HepG2 (cell line): ENCODE results near the gene ZNF148. TPM values are rescaled to one million over a fixed set of nuclear protein-coding genes. Genes with fewer than 3 reads are reported as not detected.

ENCODE experiments used
- ATAC-seq: fragments of 200-7000 bp; cut with Tn5 transposase; 3 replicates; pipeline ENCODE4 v1.9.1; 2020; ENCODE audit warnings: mild to moderate bottlenecking, moderate library complexity
- BruUV-seq: library from RNA; stranded (reverse); fragments of 400-500 nt; replicated peaks from 2 replicates; lab custom pipeline; 2021; lab: Mats Ljungman, UMichigan
- CTCF ChIA-PET: fragments of 300-600 bp; formaldehyde crosslinking; extraction: SDS; loops from one replicate; lab custom pipeline; 2021; ENCODE audit warnings: low total read pairs, inconsistent platforms, low intra/inter-chr PET ratio; lab: Yijun Ruan, JAX
- POLR2A ChIA-PET: fragments of 350-600 bp; sonication (Branson Sonifier 250); formaldehyde crosslinking; loops from one replicate; lab custom pipeline; 2020; ENCODE audit warnings: antibody characterized with exemption, inconsistent platforms; lab: Yijun Ruan, JAX
- DNase-seq: peaks from one replicate; pipeline ENCODE4 v3.0.0-alpha.2; 2015; ENCODE audit warnings: low spot score
- FAIRE-seq: peaks from 3 replicates; lab custom pipeline; 2011; peaks lifted over from hg19 to GRCh38; lab: Jason Lieb, UNC
- H2AFZ ChIP-seq: one replicate; pipeline ENCODE4 v1.6.1; 2011; ENCODE audit warnings: low read length, inconsistent platforms
- H3K27ac ChIP-seq: fragments of 300-600 bp; 3 replicates; pipeline ENCODE4 v1.8.0; 2011; ENCODE audit warnings: mixed run types, mild to moderate bottlenecking, mixed read lengths, low read length, inconsistent platforms; ENCODE audit not compliant: insufficient read depth; ENCODE audit errors: extremely low read length
- H3K27me3 ChIP-seq, 2 experiments: fragments of 200-600 bp in 1 of 2; 2 replicates in 1 of 2; 3 replicates in 1 of 2; pipeline versions ENCODE4 v1.6.0 to v1.8.0; 2011; ENCODE audit warnings: low read length in 2 of 2, mild to moderate bottlenecking in 2 of 2, moderate library complexity in 2 of 2, inconsistent platforms in 1 of 2; ENCODE audit not compliant: insufficient read depth in 2 of 2, control insufficient read depth in 1 of 2
- H3K36me3 ChIP-seq, 2 experiments: fragments of 200-600 bp in 1 of 2; replicated peaks in 1 of 2; 2 replicates in 1 of 2; 3 replicates in 1 of 2; pipeline versions ENCODE4 v1.5.1 to v1.8.0; 2011; ENCODE audit warnings: low read length in 2 of 2, inconsistent platforms in 1 of 2; ENCODE audit not compliant: insufficient read depth in 2 of 2, control insufficient read depth in 1 of 2
- H3K4me1 ChIP-seq: 2 replicates; pipeline ENCODE4 v1.5.1; 2012; ENCODE audit warnings: low read length, inconsistent platforms; ENCODE audit not compliant: insufficient read depth
- H3K4me2 ChIP-seq: 2 replicates; pipeline ENCODE4 v1.6.0; 2011; ENCODE audit warnings: low read depth, low read length, inconsistent platforms
- H3K4me3 ChIP-seq, 3 experiments: fragments of 200-600 bp in 1 of 3; sonication (generic), shearing (Covaris generic) in 1 of 3; replicated peaks in 1 of 3; 2 replicates each; pipeline ENCODE4 v1.5.1; 2011 to 2016; ENCODE audit warnings: low read length in 3 of 3, inconsistent platforms in 2 of 3, low read depth in 2 of 3, mild to moderate bottlenecking in 2 of 3, control low read depth in 1 of 3, mixed read lengths in 1 of 3; ENCODE audit not compliant: insufficient read depth in 1 of 3
- H3K79me2 ChIP-seq: one replicate; pipeline ENCODE4 v1.6.1; 2011; ENCODE audit warnings: low read length, inconsistent platforms; ENCODE audit not compliant: insufficient read depth
- H3K9ac ChIP-seq: 2 replicates; pipeline ENCODE4 v1.6.0; 2011; ENCODE audit warnings: mild to moderate bottlenecking, low read depth, low read length, inconsistent platforms; ENCODE audit not compliant: insufficient read depth
- H3K9me3 ChIP-seq: 2 replicates; pipeline ENCODE4 v1.5.1; 2012; ENCODE audit warnings: mild to moderate bottlenecking, low read length
- H4K20me1 ChIP-seq: 2 replicates; pipeline ENCODE4 v1.6.0; 2011; ENCODE audit warnings: inconsistent platforms, mild to moderate bottlenecking, low read length, moderate library complexity; ENCODE audit not compliant: insufficient read depth
- BRD4 ChIP-seq: sonication (generic); formaldehyde crosslinking; IDR thresholded peaks from 2 replicates; pipeline ENCODE4 v1.4.0; 2020; ENCODE audit warnings: missing genetic modification reagents
- ETS1 ChIP-seq: sonication (generic); formaldehyde crosslinking; IDR thresholded peaks from 2 replicates; pipeline ENCODE4 v1.4.0; 2020; ENCODE audit warnings: missing genetic modification reagents
- HES4 ChIP-seq: sonication (generic); formaldehyde crosslinking; IDR thresholded peaks from 2 replicates; pipeline ENCODE4 v1.9.0; 2021; ENCODE audit warnings: mild to moderate bottlenecking, missing genetic modification reagents, borderline replicate concordance
- HOXA7 ChIP-seq: sonication (generic); formaldehyde crosslinking; IDR thresholded peaks from 2 replicates; pipeline ENCODE4 v1.8.1; 2022; ENCODE audit warnings: mild to moderate bottlenecking, missing genetic modification reagents, moderate library complexity
- TGIF2 ChIP-seq: IDR thresholded peaks from 2 replicates; pipeline ENCODE4 v1.6.1; 2016; ENCODE audit warnings: control low read depth, missing compliant biosample characterization
- ZNF121 ChIP-seq: sonication (generic); formaldehyde crosslinking; IDR thresholded peaks from 2 replicates; pipeline ENCODE4 v1.5.0; 2020; ENCODE audit warnings: mild to moderate bottlenecking, missing genetic modification reagents
- ZNF138 ChIP-seq: sonication (generic); formaldehyde crosslinking; IDR thresholded peaks from 2 replicates; pipeline ENCODE4 v1.5.0; 2020; ENCODE audit warnings: mild to moderate bottlenecking, low read depth, missing genetic modification reagents
- ZNF20 ChIP-seq: sonication (generic); formaldehyde crosslinking; IDR thresholded peaks from 2 replicates; pipeline ENCODE4 v1.4.0; 2020; ENCODE audit warnings: mild to moderate bottlenecking, moderate library complexity, missing genetic modification reagents
- ZNF597 ChIP-seq: sonication (generic); formaldehyde crosslinking; IDR thresholded peaks from 2 replicates; pipeline ENCODE4 v1.5.0; 2020; ENCODE audit warnings: missing genetic modification reagents
- ZNF788 ChIP-seq: sonication (generic); formaldehyde crosslinking; IDR thresholded peaks from 2 replicates; pipeline ENCODE4 v1.5.0; 2020; ENCODE audit warnings: mild to moderate bottlenecking, missing genetic modification reagents, borderline replicate concordance
- WGBS: methylation state at CpG from one replicate; pipeline ENCODE4 v1.1.6; 2017; ENCODE audit warnings: low lambda C conversion rate; 5-methylcytosine and 5-hydroxymethylcytosine counted together
- in situ Hi-C: cut with HindIII; loops from 2 replicates; pipeline ENCODE4 v1.10.0; 2017; ENCODE audit warnings: low pct_unique_long_range_greater_than_20kb; ENCODE audit not compliant: extremely low pct_ligation_motif_present
- intact Hi-C: fragments of 100-400 bp; cut with micrococcal nuclease; formaldehyde crosslinking; loops from one replicate; pipeline ENCODE4 v1.10.0; 2022; ENCODE audit not compliant: unreplicated experiment
- polyA plus RNA-seq, 8 experiments: library from polyadenylated mRNA; depleted of rRNA in 3 of 8; stranded (reverse) in 7 of 8; unstranded in 1 of 8; fragments of >200 nt; fragmentation: Illumina TruSeq in 4 of 8; extraction: Trizol in 4 of 8; gene quantifications; 2 replicates each; pipeline versions ENCODE4 v1.2.1 to v1.2.3, GENCODE V29; 2011 to 2016; ENCODE audit warnings: low read depth in 4 of 8, missing spikeins in 1 of 8, mixed read lengths in 1 of 8; ENCODE audit not compliant: insufficient read depth in 1 of 8
- total RNA-seq, 5 experiments: library from RNA; depleted of rRNA; stranded (reverse); fragments of >200 nt; fragmentation: Illumina TruSeq; extraction: Trizol; gene quantifications; 2 replicates each; pipeline ENCODE4 v1.2.3, GENCODE V29; 2016; ENCODE audit warnings: low read depth in 1 of 5
- TF ChIP-seq, protein P1 (sequence below): sonication (generic); formaldehyde crosslinking; IDR thresholded peaks from 2 replicates; pipeline ENCODE4 v1.5.1; 2020; ENCODE audit warnings: missing genetic modification reagents, mild to moderate bottlenecking, borderline replicate concordance
- TF ChIP-seq, protein P2 (sequence below): sonication (generic); formaldehyde crosslinking; IDR thresholded peaks from 2 replicates; pipeline ENCODE4 v1.8.1; 2023; ENCODE audit warnings: missing genetic modification reagents, inconsistent platforms, borderline replicate concordance

ZNF148 gene
- total and polyA plus RNA-seq, 2 of the 13 experiments (the other 11 are each of a cell fraction or from before 2014, with no cell fraction given): 10.6 to 36.1 TPM

GRCh38 chr3:125367403-125368230, 7.5 kb downstream of the ZNF148 start:
- FAIRE-seq (no peak), ATAC-seq (no peak)
- TF ChIP-seq BRD4 (CRISPR knock-in tag) (no peak), ZNF788 (CRISPR knock-in tag) (no peak), HES4 (CRISPR knock-in tag) (no peak), ZNF121 (CRISPR knock-in tag) (no peak), ZNF138 (CRISPR knock-in tag) (no peak), ZNF597 (CRISPR knock-in tag) (no peak), TGIF2 (CRISPR knock-in tag) (no peak), ETS1 (CRISPR knock-in tag) (no peak), ZNF20 (no peak), HOXA7 (no peak)
- TF ChIP-seq, protein P1, sequence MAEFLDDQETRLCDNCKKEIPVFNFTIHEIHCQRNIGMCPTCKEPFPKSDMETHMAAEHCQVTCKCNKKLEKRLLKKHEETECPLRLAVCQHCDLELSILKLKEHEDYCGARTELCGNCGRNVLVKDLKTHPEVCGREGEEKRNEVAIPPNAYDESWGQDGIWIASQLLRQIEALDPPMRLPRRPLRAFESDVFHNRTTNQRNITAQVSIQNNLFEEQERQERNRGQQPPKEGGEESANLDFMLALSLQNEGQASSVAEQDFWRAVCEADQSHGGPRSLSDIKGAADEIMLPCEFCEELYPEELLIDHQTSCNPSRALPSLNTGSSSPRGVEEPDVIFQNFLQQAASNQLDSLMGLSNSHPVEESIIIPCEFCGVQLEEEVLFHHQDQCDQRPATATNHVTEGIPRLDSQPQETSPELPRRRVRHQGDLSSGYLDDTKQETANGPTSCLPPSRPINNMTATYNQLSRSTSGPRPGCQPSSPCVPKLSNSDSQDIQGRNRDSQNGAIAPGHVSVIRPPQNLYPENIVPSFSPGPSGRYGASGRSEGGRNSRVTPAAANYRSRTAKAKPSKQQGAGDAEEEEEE (CRISPR knock-in tag): no peak
- TF ChIP-seq, protein P2, sequence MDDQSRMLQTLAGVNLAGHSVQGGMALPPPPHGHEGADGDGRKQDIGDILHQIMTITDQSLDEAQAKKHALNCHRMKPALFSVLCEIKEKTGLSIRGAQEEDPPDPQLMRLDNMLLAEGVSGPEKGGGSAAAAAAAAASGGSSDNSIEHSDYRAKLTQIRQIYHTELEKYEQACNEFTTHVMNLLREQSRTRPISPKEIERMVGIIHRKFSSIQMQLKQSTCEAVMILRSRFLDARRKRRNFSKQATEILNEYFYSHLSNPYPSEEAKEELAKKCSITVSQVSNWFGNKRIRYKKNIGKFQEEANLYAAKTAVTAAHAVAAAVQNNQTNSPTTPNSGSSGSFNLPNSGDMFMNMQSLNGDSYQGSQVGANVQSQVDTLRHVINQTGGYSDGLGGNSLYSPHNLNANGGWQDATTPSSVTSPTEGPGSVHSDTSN (CRISPR knock-in tag): no peak

More at GRCh38 chr3:125367403-125368230, 7.5 kb downstream of the ZNF148 start:
- 93% methylated on average over 5 of the region's 5 CpGs for WGBS
- intact Hi-C loops: no loop called here
- Histone ChIP-seq H3K27me3 (no peaks in the 10 kb centered on the region), H3K27ac (no peak overlapping the region), H3K9me3 (no peaks in the 10 kb centered on the region), H3K4me2 (no peak overlapping the region), H4K20me1 (peaks cover 10% of the 10 kb centered on the region; the same call in 1 of the 2 replicates), H3K36me3 (peaks cover 0 to 3% of the 10 kb centered on the region in 2 experiments; a peak in 1 of 5 replicates), H3K79me2 (peaks cover 98% of the 10 kb centered on the region), H2AFZ (no peak overlapping the region), H3K4me1 (peaks cover 34% of the 10 kb centered on the region), H3K4me3 (no peak overlapping the region), H3K9ac (no peak overlapping the region)
- DNase-seq: no peak
- ChIA-PET CTCF (no interaction called here), POLR2A (no interaction called here)
- TSS peak; percentile 1 for BruUV-seq
- in situ Hi-C loops: no loop called here
